ENCODE measurements around the gene IRF4.

Gene IRF4

GRCh38 chr6:397604-398003 lies 6.1 kb downstream of the IRF4 start:
- peak overlapping the region; percentile 78 for H3K27ac ChIP-seq (ENCODE audit: low read length)
- no peak for TF ChIP-seq EZH2phosphoT487 (IDR thresholded peaks at IDR 0.05; ENCODE audit: low read length)
- no peak for TF ChIP-seq EZH2 (optimal IDR thresholded peaks at IDR 0.05; ENCODE audit: low read depth, low read length)
- H3K27me3 ChIP-seq (replicated peaks; ENCODE audit: insufficient read depth, low read length) = no peaks in the 10 kb centered on the region
- peak overlapping the region; percentile 72 for H3K4me2 ChIP-seq (ENCODE audit: low read depth, low read length)
- H2AFZ ChIP-seq (ENCODE audit: low read length) = no peak overlapping the region
- peaks cover 80% of the 10 kb centered on the region for H4K20me1 ChIP-seq (ENCODE audit: insufficient read depth, low read length)
- H3K4me1 ChIP-seq (ENCODE audit: low read length) = peaks cover 57% of the 10 kb centered on the region
- H3K79me2 ChIP-seq (ENCODE audit: low read length) = peaks cover 97% of the 10 kb centered on the region
- peak; percentile 66 for DNase-seq
- no peaks in the 10 kb centered on the region for H3K9me3 ChIP-seq (replicated peaks; ENCODE audit: insufficient read depth, low read length)
- H3K4me3 ChIP-seq (ENCODE audit: low read length) = peak overlapping the region; percentile 41
- peaks cover 51% of the 10 kb centered on the region for H3K36me3 ChIP-seq (replicated peaks; ENCODE audit: insufficient read depth, low read length)
- H3K9ac ChIP-seq (ENCODE audit: low read length) = peak overlapping the region; percentile 57; the same call in 1 of the 2 replicates
- H3F3A ChIP-seq (ENCODE audit: insufficient read depth, low read length) = peaks cover 91% of the 10 kb centered on the region
- H3K9me2 ChIP-seq (replicated peaks; ENCODE audit: insufficient read depth, low read length) = no peaks in the 10 kb centered on the region

GRCh38 chr6:398065-398464 lies 6.5 kb downstream of the IRF4 start:
- TF ChIP-seq CTCF (IDR thresholded peaks at IDR 0.05; ENCODE audit: low read length) (no peak), EZH2phosphoT487 (IDR thresholded peaks at IDR 0.05; ENCODE audit: low read length) (no peak), EZH2 (optimal IDR thresholded peaks at IDR 0.05; ENCODE audit: low read depth, low read length) (no peak)
- H3K9me3 ChIP-seq (replicated peaks; ENCODE audit: insufficient read depth, low read length) = no peaks in the 10 kb centered on the region
- peaks cover 97% of the 10 kb centered on the region for H3K79me2 ChIP-seq (ENCODE audit: low read length)
- H2AFZ ChIP-seq (ENCODE audit: low read length) = no peak overlapping the region
- H3K27ac ChIP-seq (ENCODE audit: low read length) = peak overlapping the region; percentile 78
- peak overlapping the region; percentile 57; the same call in 1 of the 2 replicates for H3K9ac ChIP-seq (ENCODE audit: low read length)
- H3F3A ChIP-seq (ENCODE audit: insufficient read depth, low read length) = peaks cover 92% of the 10 kb centered on the region
- peaks cover 59% of the 10 kb centered on the region for H3K4me1 ChIP-seq (ENCODE audit: low read length)
- H3K27me3 ChIP-seq (replicated peaks; ENCODE audit: insufficient read depth, low read length) = no peaks in the 10 kb centered on the region
- DNase-seq = no peak
- peaks cover 80% of the 10 kb centered on the region for H4K20me1 ChIP-seq (ENCODE audit: insufficient read depth, low read length)
- no peaks in the 10 kb centered on the region for H3K9me2 ChIP-seq (replicated peaks; ENCODE audit: insufficient read depth, low read length)
- H3K4me3 ChIP-seq (ENCODE audit: low read length) = peak overlapping the region; percentile 41
- peak overlapping the region; percentile 72 for H3K4me2 ChIP-seq (ENCODE audit: low read depth, low read length)
- H3K36me3 ChIP-seq (replicated peaks; ENCODE audit: insufficient read depth, low read length) = peaks cover 50% of the 10 kb centered on the region

GRCh38 chr6:398558-399078 lies 7.1 kb downstream of the IRF4 start:
- Histone ChIP-seq H3K4me1 (ENCODE audit: low read length) (peaks cover 64% of the 10 kb centered on the region), H3F3A (ENCODE audit: insufficient read depth, low read length) (peaks cover 94% of the 10 kb centered on the region), H3K9ac (ENCODE audit: low read length) (peak overlapping the region; percentile 57; the same call in 1 of the 2 replicates), H3K27ac (ENCODE audit: low read length) (peak overlapping the region; percentile 78), H3K9me3 (replicated peaks; ENCODE audit: insufficient read depth, low read length) (no peaks in the 10 kb centered on the region), H3K79me2 (ENCODE audit: low read length) (peaks cover 97% of the 10 kb centered on the region), H3K4me2 (ENCODE audit: low read depth, low read length) (peak overlapping the region; percentile 72), H3K27me3 (replicated peaks; ENCODE audit: insufficient read depth, low read length) (no peaks in the 10 kb centered on the region), H2AFZ (ENCODE audit: low read length) (no peak overlapping the region), H3K9me2 (replicated peaks; ENCODE audit: insufficient read depth, low read length) (no peaks in the 10 kb centered on the region), H3K4me3 (ENCODE audit: low read length) (peak overlapping the region; percentile 41), H4K20me1 (ENCODE audit: insufficient read depth, low read length) (peaks cover 81% of the 10 kb centered on the region), H3K36me3 (replicated peaks; ENCODE audit: insufficient read depth, low read length) (peaks cover 51% of the 10 kb centered on the region)
- TF ChIP-seq EZH2phosphoT487 (IDR thresholded peaks at IDR 0.05; ENCODE audit: low read length) (no peak), EZH2 (optimal IDR thresholded peaks at IDR 0.05; ENCODE audit: low read depth, low read length) (no peak), CTCF (IDR thresholded peaks at IDR 0.05; ENCODE audit: low read length) (no peak)
- DNase-seq = no peak

All from MM.1S (cell line).